Spleen (tissue), 7 donors: Measurements from ENCODE around the gene LETMD1.

Source experiments
- POLR2A ChIP-seq, 3 donors: fragments of 450-650 bp; IDR thresholded peaks; one replicate each; pipeline ENCODE4 v1.5.1; 2017; ENCODE audit warnings: antibody characterized with exemption in 3 of 3, mild to moderate bottlenecking in 1 of 3
- POLR2AphosphoS5 ChIP-seq, 3 donors: sonication (generic); formaldehyde crosslinking; IDR thresholded peaks; one replicate each; pipeline ENCODE4 v1.5.1; 2017; ENCODE audit warnings: antibody characterized with exemption in 3 of 3
- TF ChIP-seq, protein P1 (sequence below), 11 experiments: fragments of 200-600 bp in 7 of 11; fragments of 450-650 bp in 4 of 11; sonication (generic) in 4 of 11; IDR thresholded peaks in 8 of 11; conservative IDR thresholded peaks in 3 of 11; 1 replicate in 7 of 11; 2 replicates in 4 of 11; pipeline versions ENCODE4 v1.4.0 to v1.8.0; 2016 to 2021; ENCODE audit warnings: antibody characterized with exemption in 11 of 11, inconsistent platforms in 4 of 11, mild to moderate bottlenecking in 1 of 11
- donor health status: DM: no; HTN: no; CAD: no; lungs with moderate emphysema.
- donor health status: DM: no; HTN: no; CAD: no.
- donor health status: DM: no; HTN: no; CAD: no.

- TF ChIP-seq POLR2AphosphoS5 (IDR thresholded peaks at IDR 0.05) (no peak), POLR2A (IDR thresholded peaks at IDR 0.05) (no peak)
- TF ChIP-seq, protein P1, sequence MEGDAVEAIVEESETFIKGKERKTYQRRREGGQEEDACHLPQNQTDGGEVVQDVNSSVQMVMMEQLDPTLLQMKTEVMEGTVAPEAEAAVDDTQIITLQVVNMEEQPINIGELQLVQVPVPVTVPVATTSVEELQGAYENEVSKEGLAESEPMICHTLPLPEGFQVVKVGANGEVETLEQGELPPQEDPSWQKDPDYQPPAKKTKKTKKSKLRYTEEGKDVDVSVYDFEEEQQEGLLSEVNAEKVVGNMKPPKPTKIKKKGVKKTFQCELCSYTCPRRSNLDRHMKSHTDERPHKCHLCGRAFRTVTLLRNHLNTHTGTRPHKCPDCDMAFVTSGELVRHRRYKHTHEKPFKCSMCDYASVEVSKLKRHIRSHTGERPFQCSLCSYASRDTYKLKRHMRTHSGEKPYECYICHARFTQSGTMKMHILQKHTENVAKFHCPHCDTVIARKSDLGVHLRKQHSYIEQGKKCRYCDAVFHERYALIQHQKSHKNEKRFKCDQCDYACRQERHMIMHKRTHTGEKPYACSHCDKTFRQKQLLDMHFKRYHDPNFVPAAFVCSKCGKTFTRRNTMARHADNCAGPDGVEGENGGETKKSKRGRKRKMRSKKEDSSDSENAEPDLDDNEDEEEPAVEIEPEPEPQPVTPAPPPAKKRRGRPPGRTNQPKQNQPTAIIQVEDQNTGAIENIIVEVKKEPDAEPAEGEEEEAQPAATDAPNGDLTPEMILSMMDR (IDR thresholded peaks at IDR 0.05 in 8 of 11, conservative IDR thresholded peaks at IDR 0.05 in 3 of 11) = no peak
Measured at GRCh38 chr12:51075390-51075789, 27.3 kb downstream of the LETMD1 start.
